NOMO-1 treated with dmso at 0.1 percent for 144 hours (cell line): ENCODE measurements around the gene TRAF5.
A peak's percentile ranks its signal among the peaks of the same experiment; 100 is the strongest.
"Not testable (repeated sequence)": the region's sequence is repeated elsewhere in the genome, so short reads cannot be mapped to it uniquely, and the experiment has no call there.

Experiments used
- DNase-seq: peaks from one replicate; lab custom pipeline; 2025; ENCODE audit not compliant: unreplicated experiment; lab: John Stamatoyannopoulos, UW

The TRAF5 gene

DNA sequence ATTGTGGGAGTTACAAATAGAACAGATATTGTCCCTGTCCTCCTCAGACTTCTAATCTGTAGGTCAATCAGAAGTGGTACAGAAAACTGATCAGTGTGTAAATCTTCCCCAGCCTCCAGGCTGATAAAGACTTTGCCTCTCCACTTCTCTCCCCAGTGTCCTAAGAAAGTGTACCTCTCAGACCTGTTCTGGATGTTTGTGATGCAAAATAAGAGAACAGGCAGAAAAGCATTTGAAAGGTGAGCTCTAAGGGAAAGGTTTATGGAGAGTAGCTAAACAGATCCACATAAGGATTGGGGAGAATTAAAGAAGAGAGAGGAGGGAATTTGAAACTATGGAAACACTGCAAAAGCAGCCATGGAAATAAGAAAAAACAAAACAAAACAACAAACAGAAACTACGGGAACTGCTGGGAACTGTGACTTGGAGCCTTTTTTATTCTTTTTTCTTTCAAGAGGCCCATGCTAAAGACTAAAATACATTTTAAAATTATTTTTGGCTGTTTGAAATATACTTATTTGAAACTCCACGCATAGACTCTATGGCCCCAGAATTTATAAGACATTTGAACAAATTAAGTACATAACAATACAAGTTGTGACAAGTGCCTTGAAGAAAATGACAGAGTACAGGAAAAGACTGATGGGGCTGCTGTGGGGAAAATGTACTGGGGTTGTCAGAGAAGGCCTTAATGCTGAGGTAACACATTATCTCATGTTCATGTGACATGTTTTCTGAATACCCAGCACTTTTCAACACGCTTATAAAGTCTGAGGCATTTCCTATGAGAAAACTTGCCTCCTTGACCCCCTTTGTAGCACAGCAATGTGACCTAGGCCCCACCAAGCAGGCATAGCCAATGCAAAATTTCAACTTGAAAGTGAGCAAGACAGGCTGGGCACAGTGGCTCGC, 51.2 kb downstream of the TRAF5 start:
- no peak for DNase-seq

DNA sequence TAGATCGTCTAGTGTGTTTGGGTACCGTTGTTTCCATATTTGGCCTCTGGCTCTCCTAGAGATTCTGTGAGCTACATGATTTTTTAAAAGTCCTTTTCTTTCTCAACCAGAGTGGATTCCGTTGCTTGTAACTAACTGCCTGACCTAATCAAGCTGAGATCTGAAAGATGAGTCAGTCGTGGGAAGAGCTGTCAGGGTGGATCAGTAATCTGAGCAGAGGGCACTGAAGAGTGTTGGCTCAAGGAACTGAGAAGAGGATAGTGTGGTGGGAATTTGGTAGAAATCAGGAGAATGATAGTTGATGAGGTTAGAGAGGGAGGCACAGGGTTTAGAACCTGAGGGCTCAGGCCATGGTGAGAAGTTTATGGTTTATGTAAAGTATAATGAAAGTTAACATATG, 52.2 kb downstream of the TRAF5 start:
- DNase-seq: no peak

DNA sequence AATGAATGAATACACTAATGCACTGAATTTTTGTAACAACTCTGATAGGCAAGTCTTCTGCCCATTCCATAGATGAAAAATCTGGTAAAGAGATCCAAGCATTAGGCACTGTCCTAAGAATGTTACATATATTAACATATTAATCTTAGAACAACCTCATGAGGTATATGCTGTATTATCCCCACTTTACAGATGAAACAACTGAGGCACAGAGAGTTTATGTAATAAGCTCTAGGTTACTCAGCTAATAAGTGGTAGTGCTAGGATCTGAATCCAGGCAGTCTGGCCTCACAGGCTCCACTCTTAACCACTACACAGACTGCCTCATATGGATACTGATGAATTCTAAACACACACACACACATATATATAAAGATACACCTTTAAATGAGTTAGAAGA, 52.8 kb downstream of the TRAF5 start:
- DNase-seq: no peak

DNA sequence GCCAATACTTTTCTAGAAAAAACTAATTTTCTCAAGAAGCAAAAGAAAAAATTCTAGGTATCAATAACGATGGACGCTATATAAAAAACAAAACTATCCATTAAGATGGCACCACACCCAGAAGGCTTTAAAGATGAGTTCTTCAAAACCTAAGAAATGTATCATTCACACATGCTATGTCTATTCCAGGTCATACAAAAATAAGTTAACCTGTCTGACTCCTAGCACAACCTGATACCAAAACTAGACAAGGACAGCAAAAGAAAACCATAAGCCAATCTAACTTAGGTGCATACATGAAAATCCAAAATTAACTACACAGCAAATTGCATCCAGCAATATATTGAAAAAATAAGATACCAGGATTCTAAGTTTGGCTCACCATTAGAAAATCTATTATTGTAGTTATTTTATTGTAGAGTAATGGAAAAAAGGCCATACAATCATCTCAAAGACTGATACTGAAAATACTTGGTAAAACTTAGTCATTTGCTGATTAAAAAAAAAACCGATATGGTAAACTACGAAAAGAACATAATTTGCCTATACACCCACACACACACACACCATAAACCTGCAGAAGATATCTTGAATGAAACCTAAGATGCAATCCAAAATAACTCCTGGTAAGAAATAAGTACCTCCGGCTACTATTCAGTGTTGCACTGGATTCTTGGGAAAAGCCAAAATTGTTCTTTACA, 55.0 kb downstream of the TRAF5 start:
- no peak for DNase-seq

DNA sequence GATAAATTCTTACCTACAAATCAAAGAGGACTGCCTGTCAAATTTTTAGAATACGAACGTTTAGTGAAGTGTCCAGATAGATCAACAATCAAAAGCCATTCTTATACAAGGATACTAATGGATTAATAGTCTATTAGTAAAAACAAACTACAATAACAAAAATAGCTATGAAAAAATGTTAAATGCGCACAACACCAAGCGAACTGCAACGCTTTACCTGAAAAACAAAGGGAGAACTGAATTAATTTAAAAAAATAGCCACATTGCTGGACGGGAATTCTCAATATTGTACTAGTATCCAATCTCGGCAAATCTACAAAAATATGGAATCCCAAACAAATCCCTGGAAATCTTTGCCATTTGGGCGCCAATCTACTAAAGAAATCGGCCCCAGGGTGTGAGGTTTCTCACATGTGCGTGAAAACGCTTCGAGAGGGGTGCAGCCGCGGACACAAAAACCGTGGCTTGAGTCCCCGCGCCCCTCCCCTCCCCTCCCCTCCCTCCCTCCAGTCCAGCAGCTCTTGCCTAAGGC, 55.6 kb downstream of the TRAF5 start:
- DNase-seq: no peak

DNA sequence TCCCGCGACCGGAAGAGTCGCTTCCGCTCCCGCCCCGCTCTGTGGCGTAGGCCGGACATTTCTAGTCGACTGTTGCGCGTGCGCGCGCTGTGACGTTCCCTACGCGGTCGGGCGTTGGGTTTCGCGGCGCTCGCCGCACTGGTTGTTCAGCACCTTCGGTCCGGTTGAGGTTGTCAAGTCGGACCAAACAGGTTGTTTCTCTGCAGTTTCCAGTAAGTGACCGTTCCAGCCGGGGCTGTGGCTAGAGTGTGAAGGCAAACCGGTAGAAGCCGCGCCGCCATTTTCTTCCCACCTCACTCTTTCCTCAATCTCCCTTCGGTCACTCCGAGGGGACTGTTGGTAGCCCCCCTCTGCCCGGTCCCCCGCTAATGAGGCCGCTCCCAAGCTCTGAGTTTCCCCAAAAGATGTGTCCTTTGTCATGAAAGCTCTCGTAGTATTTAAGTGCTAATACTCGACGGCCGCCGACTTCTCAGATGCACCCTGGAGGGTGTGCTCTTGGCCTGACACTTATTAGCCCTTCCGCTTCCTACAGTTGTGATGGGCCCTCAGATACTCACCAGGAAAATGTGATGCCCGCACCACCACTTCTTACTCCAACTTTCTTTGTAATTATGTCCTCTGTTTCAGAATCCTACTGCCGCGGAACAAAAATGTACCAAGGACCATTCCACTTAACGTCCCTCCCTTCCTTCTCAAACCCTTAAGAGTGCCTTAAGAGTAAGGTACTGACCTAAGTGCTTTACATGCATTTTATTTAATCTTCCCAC, 56.3 kb downstream of the TRAF5 start:
- peak; percentile 90 for DNase-seq

DNA sequence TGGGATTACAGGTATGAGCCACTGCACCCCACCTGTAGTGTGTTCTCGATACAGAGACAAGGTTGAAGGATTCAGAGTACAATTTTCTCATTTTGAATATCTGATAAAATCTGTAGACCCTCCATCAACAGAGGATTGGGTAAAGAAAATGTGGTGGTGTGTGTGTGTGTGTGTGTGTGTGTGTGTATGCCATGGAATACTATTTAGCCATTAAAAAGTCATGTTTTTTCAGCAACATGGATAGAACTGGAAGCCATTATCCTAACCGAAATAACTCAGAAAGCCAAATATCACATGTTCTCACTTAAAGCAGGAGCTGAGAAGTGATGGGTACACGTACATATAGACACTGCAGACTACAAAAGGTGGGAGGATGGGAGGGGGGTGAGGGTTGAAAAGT, 57.9 kb downstream of the TRAF5 start:
- DNase-seq: no peak

DNA sequence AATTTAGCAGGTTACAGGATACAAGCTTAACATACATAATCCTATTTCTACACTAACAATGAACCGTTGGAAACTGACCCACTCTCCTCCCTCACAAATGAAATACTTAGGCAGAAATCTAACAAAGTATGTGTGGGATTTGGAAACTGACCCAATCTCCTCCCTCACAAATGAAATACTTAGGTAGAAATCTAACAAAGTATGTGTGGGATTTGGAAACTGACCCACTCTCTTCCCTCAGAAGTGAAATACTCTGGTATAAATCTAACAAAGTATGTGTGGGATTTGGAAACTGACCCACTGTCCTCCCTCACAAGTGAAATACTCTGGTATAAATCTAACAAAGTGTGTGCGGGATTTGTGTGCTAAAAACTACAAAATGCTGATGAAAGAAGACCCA, 60.3 kb downstream of the TRAF5 start:
- DNase-seq: no peak

DNA sequence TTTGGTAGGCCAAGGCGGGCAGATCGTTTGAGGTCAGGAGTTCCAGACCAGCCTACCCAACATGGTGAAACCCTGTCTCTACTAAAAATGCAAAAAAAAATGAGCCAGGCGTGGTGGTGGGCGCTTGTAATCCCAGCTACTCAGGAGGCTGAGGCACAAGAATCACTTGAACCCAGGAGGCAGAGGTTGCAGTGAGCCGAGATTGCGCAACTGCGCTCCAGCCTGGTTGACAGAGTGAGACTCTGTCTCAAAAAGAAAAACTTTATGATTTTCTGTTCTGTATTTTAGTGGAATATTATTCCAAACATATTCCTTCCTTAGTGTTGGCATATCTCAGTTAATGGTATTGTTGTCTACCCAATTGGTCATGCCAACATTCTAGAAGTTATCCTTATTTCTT, 64.2 kb downstream of the TRAF5 start:
- DNase-seq: not testable (repeated sequence)

DNA sequence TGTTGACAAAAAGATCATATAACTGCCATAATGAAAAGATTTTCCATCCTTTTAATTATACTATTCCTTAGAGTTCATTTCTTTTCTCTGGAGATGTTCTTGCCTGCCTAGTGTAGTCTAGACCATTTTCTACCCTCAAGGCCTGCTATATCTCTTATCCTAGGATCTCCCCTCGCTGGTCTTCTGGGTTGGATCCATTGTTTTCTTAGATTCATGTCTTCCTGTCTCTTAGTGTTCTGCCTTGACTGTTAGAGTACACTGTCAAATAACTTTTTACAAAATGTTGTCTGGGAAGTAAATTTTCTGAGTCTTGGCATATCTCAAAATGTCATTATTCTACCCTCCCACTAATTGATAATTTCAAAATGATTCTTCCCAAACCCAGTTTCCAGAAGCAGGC, 66.6 kb downstream of the TRAF5 start:
- no peak for DNase-seq

DNA sequence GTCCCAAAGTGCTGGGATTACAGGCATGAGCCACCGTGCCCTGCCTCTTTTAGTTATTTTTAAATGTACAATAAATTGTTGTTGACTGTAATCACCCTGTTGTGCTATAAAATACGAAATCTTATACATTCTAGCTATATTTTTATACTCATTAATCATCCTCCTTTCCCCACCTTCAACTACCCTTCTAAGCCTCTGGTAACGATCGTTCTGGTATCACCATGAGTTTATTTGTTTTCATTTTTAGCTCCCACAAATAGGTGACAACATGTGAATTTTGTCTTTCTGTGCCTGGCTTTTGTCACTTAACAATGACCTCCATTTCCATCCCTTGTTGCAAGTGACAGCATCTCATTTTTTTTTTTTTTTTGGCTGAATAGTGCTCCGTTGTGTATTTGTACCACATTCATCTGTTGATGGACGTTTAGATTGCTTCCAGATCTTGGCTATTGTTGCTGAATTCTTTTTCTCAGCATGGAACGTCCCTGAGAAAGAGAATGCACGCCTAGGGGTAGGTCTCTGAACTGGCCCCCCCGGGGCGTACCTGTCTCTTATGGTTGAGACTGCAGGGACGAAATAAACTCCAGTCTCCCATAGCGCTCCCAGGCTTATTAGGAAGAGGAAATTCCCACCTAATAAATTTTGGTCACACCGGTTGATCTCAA, 71.8 kb downstream of the TRAF5 start:
- not testable (repeated sequence) for DNase-seq

DNA sequence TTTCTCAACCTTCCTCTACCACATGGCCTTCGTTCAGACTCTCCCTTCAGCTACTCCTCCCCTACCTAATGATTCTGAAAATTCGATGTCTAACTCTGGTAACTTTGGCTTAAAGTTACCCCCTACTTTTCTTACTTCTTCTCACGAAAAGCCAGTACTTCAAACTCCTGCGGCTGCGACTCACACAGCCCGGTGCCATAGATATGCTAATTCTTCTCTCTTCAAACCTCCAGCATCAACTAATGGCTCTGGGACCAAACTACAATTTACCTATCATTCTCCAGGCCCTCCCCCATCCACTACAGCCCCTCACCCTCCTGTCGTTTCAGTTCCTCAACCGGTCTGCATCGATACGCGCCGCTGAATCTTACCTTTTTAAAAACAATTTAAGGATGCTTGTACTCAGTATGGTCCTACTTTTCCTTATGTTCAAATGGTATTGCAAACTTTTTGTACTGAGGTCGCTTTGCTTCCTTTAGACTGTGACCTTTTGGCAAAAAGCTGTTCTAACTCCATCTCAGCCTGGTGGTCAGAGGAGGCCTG, 73.3 kb downstream of the TRAF5 start:
- DNase-seq: not testable (repeated sequence)

DNA sequence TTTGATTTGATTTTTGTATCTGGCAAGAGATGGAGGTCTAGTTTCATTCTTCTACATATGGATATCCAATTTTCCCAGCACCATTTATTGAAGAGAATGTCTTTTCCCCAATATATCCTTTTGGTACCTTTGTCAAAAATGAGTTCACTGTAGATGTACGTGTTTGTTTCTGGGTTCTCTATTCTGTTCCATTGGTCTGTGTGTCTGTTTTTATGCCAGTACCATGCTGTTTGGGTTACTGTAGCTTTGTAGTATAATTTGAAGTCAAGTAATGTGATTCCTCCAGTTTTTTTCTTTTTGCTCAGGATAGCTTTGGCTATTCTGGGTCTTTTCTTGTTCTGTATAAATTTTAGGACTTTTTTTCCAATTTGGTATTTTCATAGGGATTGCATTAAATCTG, 75.1 kb downstream of the TRAF5 start:
- not testable (repeated sequence) for DNase-seq

DNA sequence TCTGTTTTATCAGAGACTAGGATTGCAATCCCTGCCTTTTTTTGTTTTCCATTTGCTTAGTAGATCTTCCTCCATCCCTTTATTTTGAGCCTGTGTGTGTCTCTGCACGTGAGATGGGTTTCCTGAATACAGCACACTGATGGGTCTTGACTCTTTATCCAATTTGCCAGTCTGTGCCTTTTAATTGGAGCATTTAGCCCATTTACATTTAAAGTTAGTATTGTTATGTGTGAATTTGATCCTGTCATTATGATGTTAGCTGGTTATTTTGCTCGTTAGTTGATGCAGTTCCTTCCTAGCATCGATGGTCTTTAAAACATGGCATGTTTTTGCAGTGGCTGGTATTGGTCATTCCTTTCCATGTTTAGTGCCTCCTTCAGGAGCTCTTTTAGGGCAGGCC, 79.5 kb downstream of the TRAF5 start:
- DNase-seq: not testable (repeated sequence)

DNA sequence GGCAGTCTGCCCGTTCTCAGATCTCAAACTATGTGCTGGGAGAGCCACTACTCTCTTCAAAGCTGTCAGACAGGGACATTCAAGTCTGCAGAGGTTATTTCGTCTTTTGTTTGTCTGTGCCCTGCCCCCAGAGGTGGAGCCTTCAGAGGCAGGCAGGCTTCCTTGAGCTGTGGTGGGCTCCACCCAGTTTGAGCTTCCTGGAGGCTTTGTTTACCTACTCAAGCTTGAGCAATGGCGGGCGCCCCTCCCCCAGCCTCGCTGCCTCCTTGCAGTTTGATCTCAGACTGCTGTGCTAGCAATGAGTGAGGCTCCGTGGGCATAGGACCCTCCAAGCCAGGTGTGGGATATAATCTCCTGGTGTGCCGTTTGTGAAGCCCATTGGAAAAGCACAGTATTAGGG, 81.1 kb downstream of the TRAF5 start:
- not testable (repeated sequence) for DNase-seq

DNA sequence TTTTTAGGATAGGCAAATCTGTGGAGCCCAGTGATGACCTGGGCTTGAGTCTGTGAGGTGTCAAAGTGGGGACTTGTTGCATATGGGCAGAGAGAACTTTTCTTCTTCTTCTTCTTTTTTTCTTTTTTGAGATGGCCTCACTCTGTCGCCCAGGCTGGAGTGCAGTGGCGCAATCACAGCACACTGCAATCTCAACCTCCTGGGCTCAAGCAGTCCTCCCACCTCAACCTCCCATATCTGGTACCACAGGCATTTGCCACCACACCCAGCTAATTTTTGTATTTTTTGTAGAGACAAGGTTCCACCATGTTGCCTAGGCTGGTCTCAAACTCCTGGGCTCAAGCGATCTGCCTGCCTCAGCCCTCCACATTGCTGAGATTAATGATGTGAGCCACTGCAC, 85.0 kb downstream of the TRAF5 start:
- no peak for DNase-seq

DNA sequence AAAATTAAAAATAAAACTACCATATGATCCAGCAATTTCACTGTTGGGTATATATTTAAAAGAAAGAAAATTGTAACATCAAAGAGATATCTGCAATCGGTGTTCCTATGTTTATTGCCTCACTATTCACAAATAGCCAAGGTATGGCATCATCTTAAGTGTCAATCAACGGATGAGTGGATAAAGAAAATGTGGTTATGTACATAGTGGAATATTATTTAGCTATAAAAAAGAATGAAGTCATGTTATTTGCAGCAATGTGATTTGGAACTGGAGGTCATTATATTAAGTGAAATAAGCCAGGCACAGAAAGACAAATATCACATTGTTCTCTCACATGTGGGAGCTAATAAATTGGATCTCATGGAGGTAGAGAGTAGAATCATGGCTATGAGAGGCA, 89.1 kb downstream of the TRAF5 start:
- no peak for DNase-seq

DNA sequence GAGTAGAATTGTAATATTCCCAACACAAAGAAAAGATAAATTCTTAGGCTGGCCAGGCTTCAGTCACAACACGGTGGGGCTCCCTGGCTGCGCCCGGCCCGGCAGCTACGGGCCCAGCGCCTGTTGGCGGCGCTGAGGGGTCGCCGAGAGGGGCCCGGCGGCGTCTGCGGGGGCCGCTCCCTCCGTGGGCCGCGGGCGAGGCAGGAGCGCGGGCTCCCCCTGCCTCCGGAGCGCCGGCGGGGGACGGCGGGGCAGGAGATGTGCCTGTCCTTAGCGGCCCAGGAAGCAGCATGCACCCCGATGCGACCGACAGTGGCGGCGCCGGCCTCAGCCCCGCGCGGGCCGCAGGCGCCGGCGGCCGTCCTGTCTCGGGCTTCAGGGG, 89.6 kb downstream of the TRAF5 start:
- DNase-seq: not testable (repeated sequence)

DNA sequence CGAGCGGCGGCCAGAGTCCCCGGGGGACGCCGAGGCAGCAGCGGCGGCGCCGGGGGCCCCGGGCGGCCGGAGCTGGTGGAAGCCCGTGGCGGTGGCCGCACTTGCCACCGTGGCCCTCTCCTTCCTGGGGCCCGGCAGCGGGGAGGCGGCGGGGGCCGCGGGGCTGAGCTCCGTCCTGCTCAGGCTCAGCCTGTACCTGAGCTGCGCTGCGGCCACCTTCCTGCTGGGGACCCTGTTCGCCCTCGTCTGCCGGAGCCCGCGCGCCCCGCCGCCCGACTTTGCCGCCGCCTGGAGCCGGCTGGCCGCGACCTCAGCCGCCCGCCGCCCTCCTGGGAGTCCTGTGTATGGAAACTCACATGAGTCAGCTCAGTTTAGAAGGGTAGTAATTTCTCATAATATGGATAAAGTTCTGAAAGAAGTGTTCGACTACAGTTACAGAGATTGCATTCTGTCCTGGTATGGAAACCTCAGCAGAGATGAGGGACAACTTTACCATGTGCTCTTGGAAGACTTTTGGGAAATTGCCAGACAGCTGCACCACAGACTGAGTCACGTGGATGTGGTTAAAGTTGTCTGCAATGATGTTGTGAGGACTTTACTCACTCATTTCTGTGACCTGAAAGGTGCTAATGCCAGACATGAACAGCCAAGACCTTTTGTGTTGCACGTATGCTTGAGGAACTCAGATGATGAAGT, 90.1 kb downstream of the TRAF5 start:
- DNase-seq: not testable (repeated sequence)

DNA sequence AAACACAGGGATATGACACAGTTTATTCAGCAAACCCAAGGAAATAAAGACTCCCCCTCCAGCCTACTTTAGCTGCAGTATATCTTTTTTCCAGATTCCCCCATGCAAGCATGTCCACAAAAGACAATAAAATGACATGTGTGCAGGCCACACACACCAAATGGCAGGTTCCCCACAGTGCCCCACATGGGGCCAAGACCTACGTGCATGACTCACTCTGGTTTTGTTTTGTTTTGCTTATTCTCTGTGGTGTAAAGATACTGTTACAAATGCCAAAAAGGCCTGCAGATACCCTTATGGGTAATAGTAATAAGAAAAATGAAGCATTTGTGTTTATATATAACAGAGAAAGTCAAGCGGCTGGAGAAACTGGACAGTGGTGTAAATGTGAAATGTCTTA, 93.8 kb downstream of the TRAF5 start:
- no peak for DNase-seq
